ENCODE measurements around the gene GATAD2B. TPM values are rescaled to one million over a fixed set of nuclear protein-coding genes. Genes with fewer than 3 reads are reported as not detected.

The GATAD2B gene
- total RNA-seq, 1 experiment from 2014 or later, result 5.1 TPM

GRCh38 chr1:153763365-153764225 lies 159.2 kb downstream of the GATAD2B start:
- DNase-seq (ENCODE audit: low spot score), result no peak

DNA sequence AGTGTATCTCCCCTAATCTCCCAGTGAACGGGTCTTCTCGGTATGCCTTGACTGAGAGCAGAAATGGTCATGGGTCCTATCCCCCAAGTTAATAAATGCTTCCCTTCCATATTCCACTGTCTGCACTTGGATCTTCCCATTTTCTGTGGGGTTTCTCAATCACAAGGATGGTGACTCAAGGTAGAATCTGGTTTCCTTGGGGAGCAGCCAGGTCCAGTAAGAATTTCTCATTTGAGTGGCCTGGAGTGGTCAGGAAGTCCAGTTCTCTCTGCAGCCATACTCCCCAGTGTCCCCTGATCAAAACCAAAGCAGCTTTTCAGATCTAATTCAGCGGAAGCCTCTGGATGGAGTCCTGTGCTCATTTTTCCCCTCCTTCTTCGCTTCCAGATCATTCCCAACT lies 162.3 kb downstream of the GATAD2B start:
- DNase-seq (ENCODE audit: low spot score), result no peak

Small RNA genes lying within 50 kb of the gene (small RNA-seq; reads per million reads assigned to genes)
- gene AL831737.1 (not detected), gene MIR6737 (not detected), gene RF00019 (not detected)

Other genes starting within 250 kb of the GATAD2B start
- not detected in 2 replicates for gene NPR1, start 244.3 kb downstream of the GATAD2B start, total RNA-seq (2014; rRNA removed; shearing (Covaris generic))
- gene INTS3, start 194.9 kb downstream of the GATAD2B start, total RNA-seq (2014; rRNA removed; shearing (Covaris generic)), result 23.4 and 28.9 TPM in 2 replicates
- 13.8 and 14.7 TPM in 2 replicates for gene SLC27A3, start 147.6 kb downstream of the GATAD2B start, total RNA-seq (2014; rRNA removed; shearing (Covaris generic))
- 33.9 and 36.5 TPM in 2 replicates for gene DENND4B, start 23.7 kb upstream of the GATAD2B start, total RNA-seq (2014; rRNA removed; shearing (Covaris generic))
- 15.5 and 16.5 TPM in 2 replicates for gene CRTC2, start 35.6 kb upstream of the GATAD2B start, total RNA-seq (2014; rRNA removed; shearing (Covaris generic))
- gene SLC39A1, start 40.6 kb upstream of the GATAD2B start, total RNA-seq (2014; rRNA removed; shearing (Covaris generic)), result 226 TPM in 2 replicates
- gene CREB3L4, start 44.9 kb upstream of the GATAD2B start, total RNA-seq (2014; rRNA removed; shearing (Covaris generic)), result 23.2 and 24.7 TPM in 2 replicates
- gene JTB, start 54.7 kb upstream of the GATAD2B start, total RNA-seq (2014; rRNA removed; shearing (Covaris generic)), result 281 and 318 TPM in 2 replicates
- gene RAB13, start 63.4 kb upstream of the GATAD2B start, total RNA-seq (2014; rRNA removed; shearing (Covaris generic)), result 8.0 and 8.3 TPM in 2 replicates
- 2,063 and 2,282 TPM in 2 replicates for gene RPS27, start 67.8 kb upstream of the GATAD2B start, total RNA-seq (2014; rRNA removed; shearing (Covaris generic))
- not detected in 2 replicates for gene NUP210L, start 232.1 kb upstream of the GATAD2B start, total RNA-seq (2014; rRNA removed; shearing (Covaris generic))